Liver (tissue), 9 donors: ENCODE data around the gene CFAP251. TPM values are rescaled to one million over a fixed set of nuclear protein-coding genes. Genes with fewer than 3 reads are reported as not detected.
"Not testable (repeated sequence)": the region's sequence is repeated elsewhere in the genome, so short reads cannot be mapped to it uniquely, and the experiment has no call there.

ENCODE experiments used
- DNase-seq: peaks from one replicate; pipeline ENCODE4 v3.0.0-alpha.2; 2017; ENCODE audit warnings: low spot score
- H3K27ac ChIP-seq, 2 donors: one replicate each; pipeline ENCODE4 v1.7.0; 2013; ENCODE audit warnings: inconsistent platforms in 2 of 2, low read length in 2 of 2, control low read depth in 1 of 2, low read depth in 1 of 2, mild to moderate bottlenecking in 1 of 2
- H3K27me3 ChIP-seq, 4 donors: one replicate each; pipeline versions ENCODE4 v1.6.1 to v1.7.0; 2013; ENCODE audit warnings: low read length in 3 of 4, inconsistent platforms in 1 of 4, mild to moderate bottlenecking in 1 of 4, moderate library complexity in 1 of 4; ENCODE audit not compliant: control insufficient read depth in 4 of 4, insufficient read depth in 4 of 4
- H3K36me3 ChIP-seq, 4 donors: one replicate each; pipeline versions ENCODE4 v1.6.1 to v1.7.0; 2013; ENCODE audit warnings: low read length in 3 of 4, mild to moderate bottlenecking in 3 of 4, low read depth in 1 of 4, moderate library complexity in 1 of 4; ENCODE audit not compliant: control insufficient read depth in 4 of 4, insufficient read depth in 3 of 4
- H3K4me1 ChIP-seq, 4 donors: one replicate each; pipeline versions ENCODE4 v1.6.1 to v1.7.0; 2013; ENCODE audit warnings: low read length in 3 of 4, mild to moderate bottlenecking in 3 of 4, moderate library complexity in 1 of 4; ENCODE audit not compliant: control insufficient read depth in 4 of 4, insufficient read depth in 4 of 4
- H3K4me3 ChIP-seq, 3 donors: one replicate each; pipeline versions ENCODE4 v1.6.1 to v1.7.0; 2013; ENCODE audit warnings: low read length in 3 of 3, control low read depth in 1 of 3, low read depth in 1 of 3, mild to moderate bottlenecking in 1 of 3
- H3K9ac ChIP-seq, 2 donors: one replicate each; pipeline ENCODE4 v1.7.0; 2013; ENCODE audit warnings: low read length in 2 of 2, mild to moderate bottlenecking in 2 of 2, moderate library complexity in 2 of 2, control low read depth in 1 of 2, low read depth in 1 of 2
- H3K9me3 ChIP-seq, 4 donors: one replicate each; pipeline versions ENCODE4 v1.6.1 to v1.7.0; 2013; ENCODE audit warnings: low read length in 3 of 4; ENCODE audit not compliant: control insufficient read depth in 4 of 4
- EGR1 ChIP-seq, 2 donors: IDR thresholded peaks; 2 replicates each; pipeline ENCODE4 v1.6.1; 2016 to 2018; ENCODE audit warnings: antibody characterized with exemption in 2 of 2, low read depth in 2 of 2
- FOXA2 ChIP-seq: IDR thresholded peaks from 2 replicates; pipeline ENCODE4 v1.6.1; 2016; ENCODE audit warnings: antibody characterized with exemption
- GABPA ChIP-seq, 2 donors: IDR thresholded peaks in 1 of 2; conservative IDR thresholded peaks in 1 of 2; 2 replicates each; pipeline ENCODE4 v1.6.1; 2016; ENCODE audit warnings: antibody characterized with exemption in 2 of 2, mild to moderate bottlenecking in 1 of 2, moderate library complexity in 1 of 2
- HNF4A ChIP-seq, 2 donors: conservative IDR thresholded peaks; 2 replicates each; pipeline ENCODE4 v1.6.1; 2016; ENCODE audit warnings: antibody characterized with exemption in 2 of 2, mild to moderate bottlenecking in 2 of 2
- HNF4G ChIP-seq: IDR thresholded peaks from 2 replicates; pipeline ENCODE4 v1.6.1; 2016; ENCODE audit warnings: antibody characterized with exemption
- JUND ChIP-seq, 2 donors: IDR thresholded peaks; 2 replicates each; pipeline ENCODE4 v1.6.1; 2016; ENCODE audit warnings: antibody characterized with exemption in 2 of 2
- NR2F2 ChIP-seq: IDR thresholded peaks from 2 replicates; pipeline ENCODE4 v1.6.1; 2016; ENCODE audit warnings: antibody characterized with exemption
- RAD21 ChIP-seq, 2 donors: IDR thresholded peaks; 2 replicates each; pipeline ENCODE4 v1.6.1; 2016; ENCODE audit warnings: antibody characterized with exemption in 2 of 2, mild to moderate bottlenecking in 2 of 2
- RXRA ChIP-seq, 2 donors: IDR thresholded peaks; 2 replicates each; pipeline ENCODE4 v1.6.1; 2017 to 2018; ENCODE audit warnings: antibody characterized with exemption in 2 of 2, mild to moderate bottlenecking in 1 of 2
- SP1 ChIP-seq: IDR thresholded peaks from 2 replicates; pipeline ENCODE4 v1.6.1; 2018; ENCODE audit warnings: antibody characterized with exemption, mild to moderate bottlenecking
- TAF1 ChIP-seq: conservative IDR thresholded peaks from 2 replicates; pipeline ENCODE4 v1.6.1; 2016; ENCODE audit warnings: antibody characterized with exemption, mild to moderate bottlenecking
- YY1 ChIP-seq: IDR thresholded peaks from 2 replicates; pipeline ENCODE4 v1.6.1; 2016; ENCODE audit warnings: antibody characterized with exemption, mild to moderate bottlenecking
- WGBS: extraction: QIAGEN DNeasy Blood & Tissue Kit; methylation state at CpG from one replicate; pipeline ENCODE4 v1.1.7; 2013; 5-methylcytosine and 5-hydroxymethylcytosine counted together
- polyA plus RNA-seq, 2 donors: library from polyadenylated mRNA; stranded (reverse) in 1 of 2; unstranded in 1 of 2; fragments of 200-250 nt in 1 of 2; fragments of >200 nt in 1 of 2; fragmentation: Nextera tagmentation in 1 of 2; extraction: Ambion mirVana in 1 of 2; gene quantifications; one replicate each; pipeline versions ENCODE4 v1.2.1 to v1.2.3, GENCODE V29; 2013 to 2015
- total RNA-seq, 2 donors: library from RNA; depleted of rRNA; stranded (reverse); fragments of >200 nt; gene quantifications; one replicate each; pipeline ENCODE4 v1.2.3, GENCODE V29; 2014
- TF ChIP-seq, protein P1 (sequence below): IDR thresholded peaks from 2 replicates; pipeline ENCODE4 v1.6.1; 2016; ENCODE audit warnings: antibody characterized with exemption
- TF ChIP-seq, protein P2 (sequence below): IDR thresholded peaks from 2 replicates; pipeline ENCODE4 v1.6.1; 2016; ENCODE audit warnings: antibody characterized with exemption, mild to moderate bottlenecking
- TF ChIP-seq, protein P3 (sequence below): IDR thresholded peaks from 2 replicates; pipeline ENCODE4 v1.6.1; 2016; ENCODE audit warnings: antibody characterized with exemption
- donor health status: healthy.
- donor health status: healthy.
- donor health status: healthy.
- donor health status: healthy.
- donor health status: healthy.

CFAP251 gene
- total and polyA plus RNA-seq, 4 donors = 1.6 to 4.0 (median 2.0) TPM

DNA sequence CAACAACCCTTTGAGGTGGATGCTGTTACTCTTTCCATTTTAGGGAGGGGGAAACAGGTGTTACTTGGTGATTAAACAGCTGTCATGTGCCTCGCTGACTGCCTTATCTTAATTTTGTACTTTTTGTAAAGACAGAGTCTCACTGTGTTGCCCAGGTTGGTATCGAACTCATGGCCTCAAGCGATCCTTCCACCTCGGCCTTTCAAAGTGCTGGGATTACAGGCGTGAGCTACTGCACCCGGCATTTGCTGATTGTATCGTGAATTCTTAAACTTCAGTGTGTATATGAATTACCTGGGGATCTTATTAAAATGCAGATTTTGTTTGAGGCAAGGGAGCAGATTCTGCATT is 29.1 kb upstream of the CFAP251 start:
- TF ChIP-seq RXRA (IDR thresholded peaks at IDR 0.05) (no peak), JUND (IDR thresholded peaks at IDR 0.05) (no peak), YY1 (no peak), HNF4A (conservative IDR thresholded peaks at IDR 0.05) (no peak), EGR1 (IDR thresholded peaks at IDR 0.05; ENCODE audit: low read depth in 2 of 2) (no peak), SP1 (no peak)
- TF ChIP-seq, protein P1, sequence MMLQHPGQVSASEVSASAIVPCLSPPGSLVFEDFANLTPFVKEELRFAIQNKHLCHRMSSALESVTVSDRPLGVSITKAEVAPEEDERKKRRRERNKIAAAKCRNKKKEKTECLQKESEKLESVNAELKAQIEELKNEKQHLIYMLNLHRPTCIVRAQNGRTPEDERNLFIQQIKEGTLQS = no peak
- Histone ChIP-seq H3K36me3 (no peaks in the 10 kb centered on the region), H3K4me3 (peak overlapping the region; percentile 61 to 96 (median 89)), H3K4me1 (peaks cover 0 to 34% (median 16%) of the 10 kb centered on the region in 4 donors), H3K9ac (peak overlapping the region; percentile 86 to 95), H3K27ac (peak overlapping the region; percentile 94 to 95), H3K9me3 (no peaks in the 10 kb centered on the region), H3K27me3 (no peaks in the 10 kb centered on the region)
- DNase-seq = no peak
- 3% methylated on average over 7 of the region's 7 CpGs for WGBS

DNA sequence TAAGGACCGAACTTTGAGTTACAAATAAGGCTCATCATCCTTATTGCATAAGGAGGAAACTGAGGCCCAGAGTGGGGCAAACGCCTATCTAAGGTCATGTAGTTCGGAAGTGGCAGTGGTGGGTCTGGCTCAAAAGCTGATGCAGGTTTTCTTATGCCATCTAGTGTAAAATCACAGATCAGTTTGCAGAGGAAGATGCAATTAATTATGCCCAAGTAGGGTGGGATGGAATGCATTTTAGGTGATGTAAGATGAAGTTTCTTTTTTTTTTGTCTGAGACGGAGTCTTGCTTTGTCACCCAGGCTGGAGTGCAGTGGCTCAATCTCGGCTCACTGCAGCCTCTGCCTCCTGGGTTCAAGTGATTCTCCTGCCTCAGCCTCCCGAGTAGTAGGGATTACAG is 28.7 kb upstream of the CFAP251 start:
- Histone ChIP-seq H3K27ac (peak overlapping the region in 1 of 2 donors; percentile 94), H3K4me3 (peak overlapping the region; percentile 61 to 96 (median 89)), H3K9ac (peak overlapping the region; percentile 86 to 95), H3K4me1 (peaks cover 2 to 38% (median 16%) of the 10 kb centered on the region in 4 donors)
- DNase-seq, H3K9me3 ChIP-seq, H3K36me3 ChIP-seq, H3K27me3 ChIP-seq: not testable (repeated sequence)
- WGBS = 54% methylated on average over 6 of the region's 6 CpGs

DNA sequence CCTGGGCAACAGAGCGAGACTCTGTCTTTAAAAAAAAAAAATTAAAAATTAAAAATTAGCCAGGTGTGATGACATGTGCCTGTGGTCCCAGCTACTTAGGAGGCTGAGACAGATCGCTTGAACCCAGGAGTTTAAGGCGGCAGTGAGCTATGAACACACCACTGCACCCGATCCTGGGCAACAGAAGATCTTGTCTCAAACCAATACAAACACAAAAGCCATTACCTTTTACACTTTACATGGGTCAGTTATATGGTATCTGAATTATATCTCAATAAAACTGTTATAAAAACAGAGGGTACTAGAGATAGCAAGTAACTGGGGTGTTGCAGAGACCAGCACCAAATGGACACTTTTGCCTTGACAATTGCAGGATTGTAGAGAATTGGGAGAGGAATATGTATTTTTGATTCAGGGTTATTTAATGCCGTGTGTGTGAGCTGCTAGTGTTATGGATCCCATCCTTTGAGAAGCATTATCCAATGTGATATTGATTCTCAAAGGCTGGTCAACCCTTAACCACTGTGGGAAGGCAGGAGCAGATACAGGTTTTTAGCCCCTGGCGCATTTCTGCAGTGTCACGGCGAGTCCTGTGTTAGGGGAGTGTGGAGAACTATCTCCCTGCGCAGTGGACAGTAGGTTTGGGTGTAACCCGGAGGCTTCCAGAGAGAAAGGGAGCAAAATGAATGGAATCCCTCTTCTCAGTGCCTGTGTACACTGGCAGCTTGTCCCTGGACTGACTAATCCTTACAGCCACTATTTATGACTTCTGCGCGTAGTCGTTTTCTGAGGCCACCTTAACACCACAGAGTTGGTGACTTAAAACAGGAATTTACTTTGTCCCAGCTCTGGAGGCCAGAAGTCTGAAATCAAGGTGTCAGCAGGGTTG is 25.5 kb upstream of the CFAP251 start:
- no peak overlapping the region for H3K9ac ChIP-seq
- peaks cover 0 to 17% (median 8%) of the 10 kb centered on the region in 4 donors for H3K36me3 ChIP-seq
- H3K27ac ChIP-seq = no peak overlapping the region

More for the DNA sequence above, 25.5 kb upstream of the CFAP251 start:
- DNase-seq = no peak
- TF ChIP-seq FOXA2 (no peak), RAD21 (IDR thresholded peaks at IDR 0.05) (no peak), SP1 (no peak), TAF1 (no peak), NR2F2 (no peak), JUND (IDR thresholded peaks at IDR 0.05) (no peak), HNF4G (no peak), EGR1 (IDR thresholded peaks at IDR 0.05; ENCODE audit: low read depth in 2 of 2) (no peak), GABPA (IDR thresholded peaks at IDR 0.05 in 1 of 2, conservative IDR thresholded peaks at IDR 0.05 in 1 of 2) (no peak), YY1 (no peak)
- TF ChIP-seq, protein P2, sequence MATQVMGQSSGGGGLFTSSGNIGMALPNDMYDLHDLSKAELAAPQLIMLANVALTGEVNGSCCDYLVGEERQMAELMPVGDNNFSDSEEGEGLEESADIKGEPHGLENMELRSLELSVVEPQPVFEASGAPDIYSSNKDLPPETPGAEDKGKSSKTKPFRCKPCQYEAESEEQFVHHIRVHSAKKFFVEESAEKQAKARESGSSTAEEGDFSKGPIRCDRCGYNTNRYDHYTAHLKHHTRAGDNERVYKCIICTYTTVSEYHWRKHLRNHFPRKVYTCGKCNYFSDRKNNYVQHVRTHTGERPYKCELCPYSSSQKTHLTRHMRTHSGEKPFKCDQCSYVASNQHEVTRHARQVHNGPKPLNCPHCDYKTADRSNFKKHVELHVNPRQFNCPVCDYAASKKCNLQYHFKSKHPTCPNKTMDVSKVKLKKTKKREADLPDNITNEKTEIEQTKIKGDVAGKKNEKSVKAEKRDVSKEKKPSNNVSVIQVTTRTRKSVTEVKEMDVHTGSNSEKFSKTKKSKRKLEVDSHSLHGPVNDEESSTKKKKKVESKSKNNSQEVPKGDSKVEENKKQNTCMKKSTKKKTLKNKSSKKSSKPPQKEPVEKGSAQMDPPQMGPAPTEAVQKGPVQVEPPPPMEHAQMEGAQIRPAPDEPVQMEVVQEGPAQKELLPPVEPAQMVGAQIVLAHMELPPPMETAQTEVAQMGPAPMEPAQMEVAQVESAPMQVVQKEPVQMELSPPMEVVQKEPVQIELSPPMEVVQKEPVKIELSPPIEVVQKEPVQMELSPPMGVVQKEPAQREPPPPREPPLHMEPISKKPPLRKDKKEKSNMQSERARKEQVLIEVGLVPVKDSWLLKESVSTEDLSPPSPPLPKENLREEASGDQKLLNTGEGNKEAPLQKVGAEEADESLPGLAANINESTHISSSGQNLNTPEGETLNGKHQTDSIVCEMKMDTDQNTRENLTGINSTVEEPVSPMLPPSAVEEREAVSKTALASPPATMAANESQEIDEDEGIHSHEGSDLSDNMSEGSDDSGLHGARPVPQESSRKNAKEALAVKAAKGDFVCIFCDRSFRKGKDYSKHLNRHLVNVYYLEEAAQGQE = no peak
- TF ChIP-seq, protein P3, sequence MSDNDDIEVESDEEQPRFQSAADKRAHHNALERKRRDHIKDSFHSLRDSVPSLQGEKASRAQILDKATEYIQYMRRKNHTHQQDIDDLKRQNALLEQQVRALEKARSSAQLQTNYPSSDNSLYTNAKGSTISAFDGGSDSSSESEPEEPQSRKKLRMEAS = no peak
- no peaks in the 10 kb centered on the region for H3K9me3 ChIP-seq
- peaks cover 2 to 38% (median 16%) of the 10 kb centered on the region in 4 donors for H3K4me1 ChIP-seq
- no peaks in the 10 kb centered on the region for H3K27me3 ChIP-seq
- 92% methylated on average over 13 of the region's 13 CpGs for WGBS
- no peak overlapping the region for H3K4me3 ChIP-seq
